Measurements from ENCODE around the gene TTC22. TPM values are rescaled to one million over a fixed set of nuclear protein-coding genes. Genes with fewer than 3 reads are reported as not detected.

Gene TTC22
- total RNA-seq, 1 donor from 2014 or later = 6.0 TPM

DNA sequence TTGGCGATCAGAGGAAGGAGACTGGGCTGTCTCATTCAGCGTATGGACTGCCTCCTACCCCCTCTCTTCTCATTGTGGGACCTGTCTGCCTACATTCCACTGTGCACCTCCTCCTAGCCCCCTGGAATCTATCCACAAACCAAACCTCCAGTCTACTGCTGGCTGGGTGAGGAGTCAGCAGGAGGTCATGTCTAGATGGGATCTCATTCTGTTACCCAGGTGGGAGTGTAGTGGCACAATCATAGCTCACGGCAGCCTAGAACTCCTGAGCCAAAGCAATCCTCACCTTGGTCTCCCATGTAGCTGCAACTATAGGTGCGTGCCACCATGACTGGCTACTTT is 18.0 kb upstream of the TTC22 start:
- H3K4me3 Mint-ChIP-seq = no peak overlapping the region
- DNase-seq (no peak), ATAC-seq (ENCODE audit: low read depth) (no peak)
- peaks cover 2% of the 10 kb centered on the region for H3K27me3 Mint-ChIP-seq
- H3K9me3 Mint-ChIP-seq = peaks cover 12% of the 10 kb centered on the region
- H3K4me1 Mint-ChIP-seq = no peaks in the 10 kb centered on the region
- POLR2A ChIA-PET = no interaction called here
- CTCF ChIA-PET = no interaction called here
- TF ChIP-seq, protein P1, sequence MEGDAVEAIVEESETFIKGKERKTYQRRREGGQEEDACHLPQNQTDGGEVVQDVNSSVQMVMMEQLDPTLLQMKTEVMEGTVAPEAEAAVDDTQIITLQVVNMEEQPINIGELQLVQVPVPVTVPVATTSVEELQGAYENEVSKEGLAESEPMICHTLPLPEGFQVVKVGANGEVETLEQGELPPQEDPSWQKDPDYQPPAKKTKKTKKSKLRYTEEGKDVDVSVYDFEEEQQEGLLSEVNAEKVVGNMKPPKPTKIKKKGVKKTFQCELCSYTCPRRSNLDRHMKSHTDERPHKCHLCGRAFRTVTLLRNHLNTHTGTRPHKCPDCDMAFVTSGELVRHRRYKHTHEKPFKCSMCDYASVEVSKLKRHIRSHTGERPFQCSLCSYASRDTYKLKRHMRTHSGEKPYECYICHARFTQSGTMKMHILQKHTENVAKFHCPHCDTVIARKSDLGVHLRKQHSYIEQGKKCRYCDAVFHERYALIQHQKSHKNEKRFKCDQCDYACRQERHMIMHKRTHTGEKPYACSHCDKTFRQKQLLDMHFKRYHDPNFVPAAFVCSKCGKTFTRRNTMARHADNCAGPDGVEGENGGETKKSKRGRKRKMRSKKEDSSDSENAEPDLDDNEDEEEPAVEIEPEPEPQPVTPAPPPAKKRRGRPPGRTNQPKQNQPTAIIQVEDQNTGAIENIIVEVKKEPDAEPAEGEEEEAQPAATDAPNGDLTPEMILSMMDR (IDR thresholded peaks at IDR 0.05) = no peak
- H3K36me3 Mint-ChIP-seq (ENCODE audit: low read depth) = peaks cover 6% of the 10 kb centered on the region
- intact Hi-C loops (cut with micrococcal nuclease) = no loop called here
- no peak overlapping the region for H3K27ac Mint-ChIP-seq

GRCh38 chr1:54818461-54819194 is 17.5 kb upstream of the TTC22 start:
- intact Hi-C loops (cut with micrococcal nuclease) = no loop called here
- TF ChIP-seq, protein P1 (IDR thresholded peaks at IDR 0.05) = no peak
- ATAC-seq (ENCODE audit: low read depth) (no peak), DNase-seq (no peak)
- no peak overlapping the region for H3K4me3 Mint-ChIP-seq
- peaks cover 2% of the 10 kb centered on the region for H3K27me3 Mint-ChIP-seq
- POLR2A ChIA-PET = no interaction called here
- peaks cover 9% of the 10 kb centered on the region for H3K9me3 Mint-ChIP-seq
- CTCF ChIA-PET = no interaction called here
- peaks cover 3% of the 10 kb centered on the region for H3K36me3 Mint-ChIP-seq (ENCODE audit: low read depth)
- H3K27ac Mint-ChIP-seq = no peak overlapping the region
- no peaks in the 10 kb centered on the region for H3K4me1 Mint-ChIP-seq

GRCh38 chr1:54816951-54817350 is 15.8 kb upstream of the TTC22 start:
- ATAC-seq (ENCODE audit: low read depth) (no peak), DNase-seq (no peak)
- Mint-ChIP-seq H3K9me3 (no peaks in the 10 kb centered on the region), H3K4me1 (no peaks in the 10 kb centered on the region), H3K27me3 (peaks cover 2% of the 10 kb centered on the region), H3K4me3 (no peak overlapping the region), H3K27ac (no peak overlapping the region), H3K36me3 (ENCODE audit: low read depth) (no peaks in the 10 kb centered on the region)
- intact Hi-C loops (cut with micrococcal nuclease) = no loop called here
- TF ChIP-seq, protein P1 (IDR thresholded peaks at IDR 0.05) = no peak
- ChIA-PET CTCF (no interaction called here), POLR2A (no interaction called here)

- no peaks in the 10 kb centered on the region for H3K9me3 Mint-ChIP-seq
Observed at GRCh38 chr1:54816130-54816529, 15.0 kb upstream of the TTC22 start.

GRCh38 chr1:54815086-54815876 is 14.2 kb upstream of the TTC22 start:
- CTCF ChIA-PET = interaction anchor here (0.9 to 1.0 kb wide), 2 partner anchors 15 to 326 kb away, joined by 3 to 5 read pairs; no protein-coding TSS in a partner anchor
- H3K36me3 Mint-ChIP-seq (ENCODE audit: low read depth) = no peaks in the 10 kb centered on the region
- intact Hi-C loops (cut with micrococcal nuclease) = no loop called here
- TF ChIP-seq, protein P1 (IDR thresholded peaks at IDR 0.05) = no peak
- no peak overlapping the region for H3K27ac Mint-ChIP-seq
- POLR2A ChIA-PET = no interaction called here
- H3K4me3 Mint-ChIP-seq = no peak overlapping the region
- H3K27me3 Mint-ChIP-seq = peaks cover 2% of the 10 kb centered on the region
- no peak for ATAC-seq (ENCODE audit: low read depth)
- no peaks in the 10 kb centered on the region for H3K9me3 Mint-ChIP-seq
- no peaks in the 10 kb centered on the region for H3K4me1 Mint-ChIP-seq
- DNase-seq = no peak

More at GRCh38 chr1:54816130-54816529, 15.0 kb upstream of the TTC22 start:
- Mint-ChIP-seq H3K27ac (no peak overlapping the region), H3K4me1 (no peaks in the 10 kb centered on the region), H3K27me3 (peaks cover 2% of the 10 kb centered on the region), H3K4me3 (no peak overlapping the region), H3K36me3 (ENCODE audit: low read depth) (no peaks in the 10 kb centered on the region)
- DNase-seq = no peak
- intact Hi-C loops (cut with micrococcal nuclease) = no loop called here
- CTCF ChIA-PET = interaction anchor here (0.9 to 1.0 kb wide), 2 partner anchors 15 to 326 kb away, joined by 3 to 5 read pairs; no protein-coding TSS in a partner anchor
- no peak for ATAC-seq (ENCODE audit: low read depth)
- POLR2A ChIA-PET = no interaction called here
- TF ChIP-seq, protein P1 (IDR thresholded peaks at IDR 0.05) = no peak
